Lung microvascular endothelial cell (primary cell): ENCODE measurements around the gene NDUFA13. TPM values are rescaled to one million over a fixed set of nuclear protein-coding genes. Genes with fewer than 3 reads are reported as not detected.

ENCODE experiments used
- DNase-seq, 2 donors: peaks; one replicate each; pipeline versions ENCODE4 v3.0.0 to v3.0.0-alpha.2; 2010; ENCODE audit warnings: low read depth in 2 of 2
- total RNA-seq: library from RNA; depleted of rRNA; stranded (reverse); fragments of >200 nt; gene quantifications from 2 replicates; pipeline ENCODE4 v1.2.1, GENCODE V29; 2014

NDUFA13 gene
- total RNA-seq, 1 donor from 2014 or later: 292 TPM

GRCh38 chr19:19546751-19547162 lies 30.7 kb downstream of the NDUFA13 start:
- DNase-seq: no peak

- DNase-seq: no peak
Observed at GRCh38 chr19:19547674-19548336, 31.8 kb downstream of the NDUFA13 start.

- no peak for DNase-seq
Observed at GRCh38 chr19:19548915-19549759, 33.1 kb downstream of the NDUFA13 start.

GRCh38 chr19:19549804-19550464 lies 33.9 kb downstream of the NDUFA13 start:
- no peak for DNase-seq

GRCh38 chr19:19550485-19550929 lies 34.5 kb downstream of the NDUFA13 start:
- DNase-seq: no peak

- no peak for DNase-seq
Observed at GRCh38 chr19:19550972-19551852, 35.2 kb downstream of the NDUFA13 start.

- DNase-seq: no peak
Observed at GRCh38 chr19:19551853-19552192, 35.8 kb downstream of the NDUFA13 start.

GRCh38 chr19:19552798-19553197 lies 36.8 kb downstream of the NDUFA13 start:
- peak; percentile 33 to 43 for DNase-seq

- DNase-seq: no peak
Observed at GRCh38 chr19:19553670-19554069, 37.6 kb downstream of the NDUFA13 start.

GRCh38 chr19:19554074-19555023 lies 38.3 kb downstream of the NDUFA13 start:
- peak; percentile 33 to 44 for DNase-seq

- no peak for DNase-seq
Observed at GRCh38 chr19:19558055-19558454, 42.0 kb downstream of the NDUFA13 start.

GRCh38 chr19:19558636-19559035 lies 42.6 kb downstream of the NDUFA13 start:
- no peak for DNase-seq

GRCh38 chr19:19559931-19560330 lies 43.9 kb downstream of the NDUFA13 start:
- peak in 1 of 2 donors; percentile 67 for DNase-seq

GRCh38 chr19:19561946-19562664 lies 46.1 kb downstream of the NDUFA13 start:
- DNase-seq: no peak

- DNase-seq: no peak
Observed at GRCh38 chr19:19562665-19563347, 46.8 kb downstream of the NDUFA13 start.

- no peak for DNase-seq
Observed at GRCh38 chr19:19563348-19563848, 47.4 kb downstream of the NDUFA13 start.

GRCh38 chr19:19566306-19566705 lies 50.3 kb downstream of the NDUFA13 start:
- no peak for DNase-seq

GRCh38 chr19:19567391-19567790 lies 51.4 kb downstream of the NDUFA13 start:
- no peak for DNase-seq
